ENCODE results near the gene DDTL.

The DDTL gene

DNA sequence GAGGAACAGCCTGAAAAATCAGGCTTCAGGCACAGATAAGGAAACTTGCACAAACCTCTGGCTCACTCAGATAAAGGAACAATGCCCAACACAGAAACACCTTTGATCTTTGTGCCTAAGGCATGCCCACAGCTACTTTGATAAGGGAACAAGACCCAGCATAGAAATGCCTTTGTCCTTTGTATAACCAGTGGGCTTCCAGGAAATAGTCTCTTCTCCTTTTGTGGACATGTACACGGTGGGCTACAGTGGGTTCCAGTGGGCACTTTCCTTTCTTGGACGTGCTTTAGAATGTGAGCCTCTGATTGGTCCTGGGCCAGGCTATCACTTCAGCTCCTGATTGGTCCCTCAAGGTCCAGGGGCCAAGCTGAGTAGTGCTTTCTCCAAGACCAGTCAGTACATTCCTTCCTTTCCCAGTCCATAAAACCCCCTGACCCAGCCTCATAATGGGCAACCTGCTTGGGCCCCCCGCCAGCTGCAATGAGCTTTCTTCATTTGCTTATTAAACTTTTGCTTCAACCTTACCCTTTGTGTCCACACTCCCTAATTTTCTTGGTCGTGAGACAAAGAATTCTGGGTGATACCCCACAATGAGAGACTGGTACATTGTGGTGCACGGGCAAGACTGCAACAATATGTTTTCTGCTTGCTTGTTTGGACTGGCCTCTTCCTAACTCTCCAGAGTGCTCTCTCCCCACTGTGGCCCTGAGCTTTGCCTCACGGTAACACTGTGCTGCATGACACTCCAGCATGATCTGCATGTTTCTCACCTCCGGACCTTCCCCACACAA lies 42.7 kb downstream of the DDTL start:
- Histone ChIP-seq H3F3A (ENCODE audit: insufficient read depth, low read length) (no peaks in the 10 kb centered on the region), H3K9me2 (ENCODE audit: low read depth, low read length) (no peaks in the 10 kb centered on the region), H3K9me3 (ENCODE audit: low read length) (peaks cover 6% of the 10 kb centered on the region; the same call in 1 of the 2 replicates), H2AFZ (ENCODE audit: low read length) (no peak overlapping the region), H3K4me1 (ENCODE audit: insufficient read depth, low read length, severe bottlenecking) (peaks cover 21% of the 10 kb centered on the region), H3K9ac (ENCODE audit: low read length) (no peak overlapping the region), H3K27me3 (ENCODE audit: insufficient read depth, low read length) (no peaks in the 10 kb centered on the region; the same call in 1 of the 2 replicates), H3K4me2 (ENCODE audit: low read length) (no peak overlapping the region), H3K79me2 (ENCODE audit: insufficient read depth, low read length) (peaks cover 14% of the 10 kb centered on the region), H3K36me3 (ENCODE audit: insufficient read depth, low read length) (no peaks in the 10 kb centered on the region; the same call in 1 of the 2 replicates), H4K20me1 (ENCODE audit: insufficient read depth, low read length) (no peaks in the 10 kb centered on the region), H3K27ac (ENCODE audit: low read depth, low read length, poor library complexity, severe bottlenecking) (no peak overlapping the region), H3K4me3 (ENCODE audit: low read depth, low read length, poor library complexity, severe bottlenecking) (no peak overlapping the region)
- no peak for TF ChIP-seq EZH2 (IDR thresholded peaks at IDR 0.05; ENCODE audit: borderline replicate concordance, low read length)
- TF ChIP-seq, protein P1, sequence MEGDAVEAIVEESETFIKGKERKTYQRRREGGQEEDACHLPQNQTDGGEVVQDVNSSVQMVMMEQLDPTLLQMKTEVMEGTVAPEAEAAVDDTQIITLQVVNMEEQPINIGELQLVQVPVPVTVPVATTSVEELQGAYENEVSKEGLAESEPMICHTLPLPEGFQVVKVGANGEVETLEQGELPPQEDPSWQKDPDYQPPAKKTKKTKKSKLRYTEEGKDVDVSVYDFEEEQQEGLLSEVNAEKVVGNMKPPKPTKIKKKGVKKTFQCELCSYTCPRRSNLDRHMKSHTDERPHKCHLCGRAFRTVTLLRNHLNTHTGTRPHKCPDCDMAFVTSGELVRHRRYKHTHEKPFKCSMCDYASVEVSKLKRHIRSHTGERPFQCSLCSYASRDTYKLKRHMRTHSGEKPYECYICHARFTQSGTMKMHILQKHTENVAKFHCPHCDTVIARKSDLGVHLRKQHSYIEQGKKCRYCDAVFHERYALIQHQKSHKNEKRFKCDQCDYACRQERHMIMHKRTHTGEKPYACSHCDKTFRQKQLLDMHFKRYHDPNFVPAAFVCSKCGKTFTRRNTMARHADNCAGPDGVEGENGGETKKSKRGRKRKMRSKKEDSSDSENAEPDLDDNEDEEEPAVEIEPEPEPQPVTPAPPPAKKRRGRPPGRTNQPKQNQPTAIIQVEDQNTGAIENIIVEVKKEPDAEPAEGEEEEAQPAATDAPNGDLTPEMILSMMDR (IDR thresholded peaks at IDR 0.05; ENCODE audit: low read length) = no peak

- Histone ChIP-seq H3F3A (ENCODE audit: insufficient read depth, low read length) (no peaks in the 10 kb centered on the region), H3K4me3 (ENCODE audit: low read depth, low read length, poor library complexity, severe bottlenecking) (no peak overlapping the region), H3K27ac (ENCODE audit: low read depth, low read length, poor library complexity, severe bottlenecking) (no peak overlapping the region), H3K79me2 (ENCODE audit: insufficient read depth, low read length) (peaks cover 17% of the 10 kb centered on the region), H2AFZ (ENCODE audit: low read length) (no peak overlapping the region), H3K4me1 (ENCODE audit: insufficient read depth, low read length, severe bottlenecking) (peaks cover 21% of the 10 kb centered on the region), H3K9ac (ENCODE audit: low read length) (no peak overlapping the region), H3K4me2 (ENCODE audit: low read length) (no peak overlapping the region), H3K9me2 (ENCODE audit: low read depth, low read length) (no peaks in the 10 kb centered on the region), H3K9me3 (ENCODE audit: low read length) (peaks cover 6% of the 10 kb centered on the region; the same call in 1 of the 2 replicates), H3K36me3 (ENCODE audit: insufficient read depth, low read length) (no peaks in the 10 kb centered on the region; the same call in 1 of the 2 replicates), H4K20me1 (ENCODE audit: insufficient read depth, low read length) (no peaks in the 10 kb centered on the region), H3K27me3 (ENCODE audit: insufficient read depth, low read length) (no peaks in the 10 kb centered on the region; the same call in 1 of the 2 replicates)
- no peak for TF ChIP-seq EZH2 (IDR thresholded peaks at IDR 0.05; ENCODE audit: borderline replicate concordance, low read length)
- TF ChIP-seq, protein P1 (IDR thresholded peaks at IDR 0.05; ENCODE audit: low read length) = no peak
These were observed 43.3 kb downstream of the DDTL start for GRCh38 chr22:24010018-24010391.

GRCh38 chr22:24011735-24012068 lies 45.0 kb downstream of the DDTL start:
- peak overlapping the region; percentile 68 for H3K4me3 ChIP-seq (ENCODE audit: low read depth, low read length, poor library complexity, severe bottlenecking)
- H3K9me2 ChIP-seq (ENCODE audit: low read depth, low read length) = no peaks in the 10 kb centered on the region
- no peak overlapping the region for H2AFZ ChIP-seq (ENCODE audit: low read length)
- peak overlapping the region; percentile 12 for H3K27ac ChIP-seq (ENCODE audit: low read depth, low read length, poor library complexity, severe bottlenecking)
- H3K27me3 ChIP-seq (ENCODE audit: insufficient read depth, low read length) = no peaks in the 10 kb centered on the region; the same call in 1 of the 2 replicates
- H3F3A ChIP-seq (ENCODE audit: insufficient read depth, low read length) = no peaks in the 10 kb centered on the region
- peaks cover 13% of the 10 kb centered on the region for H3K9me3 ChIP-seq (ENCODE audit: low read length)
- H4K20me1 ChIP-seq (ENCODE audit: insufficient read depth, low read length) = no peaks in the 10 kb centered on the region
- H3K36me3 ChIP-seq (ENCODE audit: insufficient read depth, low read length) = peaks cover 9% of the 10 kb centered on the region
- peak overlapping the region; percentile 61 for H3K9ac ChIP-seq (ENCODE audit: low read length)
- H3K4me1 ChIP-seq (ENCODE audit: insufficient read depth, low read length, severe bottlenecking) = peaks cover 21% of the 10 kb centered on the region
- TF ChIP-seq, protein P1 (IDR thresholded peaks at IDR 0.05; ENCODE audit: low read length) = no peak
- TF ChIP-seq EZH2 (IDR thresholded peaks at IDR 0.05; ENCODE audit: borderline replicate concordance, low read length) = no peak
- peaks cover 24% of the 10 kb centered on the region for H3K79me2 ChIP-seq (ENCODE audit: insufficient read depth, low read length)
- H3K4me2 ChIP-seq (ENCODE audit: low read length) = peak overlapping the region; percentile 90

Measured in OCI-LY1 (cell line).